Trophoblast cell (in vitro differentiated cells and primary cell): ENCODE data around the gene KCNC4.

Experiments used
- DNase-seq, 2 donors: peaks; one replicate each; pipeline ENCODE4 v3.0.0-alpha.2; 2016
- H2AFZ ChIP-seq: 2 replicates; pipeline ENCODE4 v1.6.1; 2013; ENCODE audit warnings: low read length, moderate library complexity, mild to moderate bottlenecking; ENCODE audit not compliant: insufficient read depth, poor library complexity
- H2AK5ac ChIP-seq: 2 replicates; pipeline ENCODE4 v1.6.1; 2013; ENCODE audit warnings: mild to moderate bottlenecking, low read length
- H2BK120ac ChIP-seq: 2 replicates; pipeline ENCODE4 v1.6.1; 2013; ENCODE audit warnings: low read length, mild to moderate bottlenecking, moderate library complexity; ENCODE audit not compliant: insufficient read depth, poor library complexity
- H2BK12ac ChIP-seq: 2 replicates; pipeline ENCODE4 v1.6.1; 2013; ENCODE audit warnings: mild to moderate bottlenecking, low read length, moderate library complexity
- H2BK5ac ChIP-seq: 2 replicates; pipeline ENCODE4 v1.6.1; 2013; ENCODE audit warnings: low read length, low read depth, moderate library complexity, mild to moderate bottlenecking; ENCODE audit not compliant: poor library complexity
- H3K14ac ChIP-seq: 2 replicates; pipeline ENCODE4 v1.6.1; 2013; ENCODE audit warnings: mild to moderate bottlenecking, low read length
- H3K18ac ChIP-seq: 2 replicates; pipeline ENCODE4 v1.6.1; 2013; ENCODE audit warnings: mild to moderate bottlenecking, low read length
- H3K23ac ChIP-seq: 2 replicates; pipeline ENCODE4 v1.6.1; 2013; ENCODE audit warnings: low read length
- H3K27ac ChIP-seq: 2 replicates; pipeline ENCODE4 v1.5.1; 2013; ENCODE audit warnings: low read depth, mild to moderate bottlenecking, inconsistent platforms, low read length, moderate library complexity
- H3K27me3 ChIP-seq: 2 replicates; pipeline ENCODE4 v1.6.1; 2013; ENCODE audit warnings: inconsistent platforms, mild to moderate bottlenecking, low read length, moderate library complexity; ENCODE audit not compliant: insufficient read depth
- H3K36me3 ChIP-seq, 2 experiments: 1 replicate in 1 of 2; 2 replicates in 1 of 2; pipeline ENCODE4 v1.6.1; 2013; ENCODE audit warnings: low read length in 2 of 2, mild to moderate bottlenecking in 2 of 2, moderate library complexity in 1 of 2; ENCODE audit not compliant: insufficient read depth in 2 of 2, control insufficient read depth in 1 of 2
- H3K4ac ChIP-seq: 2 replicates; pipeline ENCODE4 v1.6.1; 2013; ENCODE audit warnings: low read depth, mild to moderate bottlenecking, low read length, moderate library complexity
- H3K4me1 ChIP-seq, 2 experiments: 1 replicate in 1 of 2; 2 replicates in 1 of 2; pipeline ENCODE4 v1.6.1; 2013; ENCODE audit warnings: low read length in 2 of 2, mild to moderate bottlenecking in 2 of 2, moderate library complexity in 1 of 2; ENCODE audit not compliant: insufficient read depth in 2 of 2, control insufficient read depth in 1 of 2
- H3K4me2 ChIP-seq: 2 replicates; pipeline ENCODE4 v1.6.1; 2013; ENCODE audit warnings: inconsistent platforms, mild to moderate bottlenecking, low read length, moderate library complexity
- H3K4me3 ChIP-seq: 2 replicates; pipeline ENCODE4 v1.5.1; 2013; ENCODE audit warnings: mild to moderate bottlenecking, low read depth, low read length, inconsistent platforms
- H3K79me1 ChIP-seq: one replicate; pipeline ENCODE4 v1.6.1; 2013; ENCODE audit warnings: low read length
- H3K79me2 ChIP-seq: 2 replicates; pipeline ENCODE4 v1.6.1; 2013; ENCODE audit warnings: low read length, mild to moderate bottlenecking; ENCODE audit not compliant: control insufficient read depth, insufficient read depth, poor library complexity
- H3K9ac ChIP-seq: 2 replicates; pipeline ENCODE4 v1.6.1; 2013; ENCODE audit warnings: mild to moderate bottlenecking, low read length
- H3K9me3 ChIP-seq: 2 replicates; pipeline ENCODE4 v1.6.1; 2013; ENCODE audit warnings: low read depth, mild to moderate bottlenecking, control low read depth, inconsistent platforms, low read length; ENCODE audit not compliant: insufficient read depth
- H4K12ac ChIP-seq: 2 replicates; pipeline ENCODE4 v1.6.1; 2013; ENCODE audit warnings: low read depth, mild to moderate bottlenecking, low read length, moderate library complexity
- H4K8ac ChIP-seq: 2 replicates; pipeline ENCODE4 v1.6.1; 2013; ENCODE audit warnings: low read depth, mild to moderate bottlenecking, low read length, moderate library complexity
- H4K91ac ChIP-seq: one replicate; pipeline ENCODE4 v1.6.1; 2013; ENCODE audit warnings: low read depth, mild to moderate bottlenecking, low read length, moderate library complexity
- WGBS: extraction: QIAGEN DNeasy Blood & Tissue Kit; methylation state at CpG from one replicate; pipeline ENCODE4 v1.1.7; 2013; ENCODE audit warnings: missing lambda C conversion rate; ENCODE audit not compliant: insufficient read length, insufficient coverage; ENCODE audit errors: extremely low coverage; 5-methylcytosine and 5-hydroxymethylcytosine counted together

The KCNC4 gene

GRCh38 chr1:110196917-110197765 is 13.0 kb upstream of the KCNC4 start:
- Histone ChIP-seq H3K27ac (no peak overlapping the region), H3K79me1 (no peaks in the 10 kb centered on the region), H3K9me3 (peaks cover 3% of the 10 kb centered on the region), H3K36me3 (no peaks in the 10 kb centered on the region), H3K9ac (no peak overlapping the region), H2AFZ (no peak overlapping the region), H3K23ac (no peak overlapping the region), H2AK5ac (no peak overlapping the region), H3K4ac (no peak overlapping the region), H3K4me2 (no peak overlapping the region), H3K79me2 (no peaks in the 10 kb centered on the region), H2BK120ac (no peak overlapping the region), H3K4me3 (no peak overlapping the region), H4K91ac (no peak overlapping the region), H3K14ac (no peak overlapping the region), H4K12ac (no peak overlapping the region), H3K18ac (no peak overlapping the region), H3K27me3 (no peaks in the 10 kb centered on the region), H4K8ac (no peak overlapping the region), H2BK12ac (no peak overlapping the region), H2BK5ac (no peak overlapping the region), H3K4me1 (peaks cover 2 to 3% of the 10 kb centered on the region in 2 experiments)
- WGBS, result no CpG with 5 or more reads among the region's 12 CpGs
- peak in 1 of 2 donors; percentile 68 for DNase-seq

GRCh38 chr1:110197905-110198629 is 12.0 kb upstream of the KCNC4 start:
- H3K14ac ChIP-seq, result no peak overlapping the region
- no peaks in the 10 kb centered on the region for H3K27me3 ChIP-seq
- no peak overlapping the region for H3K4me3 ChIP-seq
- H3K79me2 ChIP-seq, result no peaks in the 10 kb centered on the region
- no peak overlapping the region for H2BK5ac ChIP-seq
- no peak overlapping the region for H4K8ac ChIP-seq
- H4K91ac ChIP-seq, result no peak overlapping the region
- no peak overlapping the region for H3K27ac ChIP-seq
- no peaks in the 10 kb centered on the region for H3K36me3 ChIP-seq
- H2BK120ac ChIP-seq, result no peak overlapping the region
- no peak overlapping the region for H3K18ac ChIP-seq
- H3K23ac ChIP-seq, result no peak overlapping the region
- H2BK12ac ChIP-seq, result no peak overlapping the region
- H2AFZ ChIP-seq, result no peak overlapping the region
- H3K9me3 ChIP-seq, result peaks cover 3% of the 10 kb centered on the region
- no CpG with 5 or more reads among the region's 23 CpGs for WGBS
- H3K4me1 ChIP-seq, result peaks cover 2 to 3% of the 10 kb centered on the region in 2 experiments
- no peak overlapping the region for H4K12ac ChIP-seq
- no peak overlapping the region for H3K4me2 ChIP-seq
- DNase-seq, result no peak
- no peak overlapping the region for H2AK5ac ChIP-seq
- no peak overlapping the region for H3K4ac ChIP-seq
- no peak overlapping the region for H3K9ac ChIP-seq
- no peaks in the 10 kb centered on the region for H3K79me1 ChIP-seq

GRCh38 chr1:110198746-110199145 is 11.4 kb upstream of the KCNC4 start:
- Histone ChIP-seq H3K9me3 (peaks cover 3% of the 10 kb centered on the region), H3K79me2 (no peaks in the 10 kb centered on the region), H3K9ac (no peak overlapping the region), H2BK12ac (no peak overlapping the region), H3K4me1 (peaks cover 2 to 3% of the 10 kb centered on the region in 2 experiments), H3K27me3 (no peaks in the 10 kb centered on the region), H3K14ac (no peak overlapping the region), H2BK5ac (no peak overlapping the region), H3K18ac (no peak overlapping the region), H4K91ac (no peak overlapping the region), H4K12ac (no peak overlapping the region), H2BK120ac (no peak overlapping the region), H4K8ac (no peak overlapping the region), H3K4me3 (no peak overlapping the region), H3K4me2 (no peak overlapping the region), H2AK5ac (no peak overlapping the region), H3K4ac (no peak overlapping the region), H2AFZ (no peak overlapping the region), H3K36me3 (no peaks in the 10 kb centered on the region), H3K79me1 (no peaks in the 10 kb centered on the region), H3K23ac (no peak overlapping the region), H3K27ac (no peak overlapping the region)
- no peak for DNase-seq
- WGBS, result no CpG with 5 or more reads among the region's 2 CpGs

GRCh38 chr1:110200190-110200589 is 9.9 kb upstream of the KCNC4 start:
- H3K79me1 ChIP-seq, result no peaks in the 10 kb centered on the region
- H3K9me3 ChIP-seq, result peaks cover 1% of the 10 kb centered on the region
- H4K91ac ChIP-seq, result no peak overlapping the region
- H4K12ac ChIP-seq, result no peak overlapping the region
- no peak overlapping the region for H3K9ac ChIP-seq
- no peak overlapping the region for H2BK120ac ChIP-seq
- H3K4me1 ChIP-seq, result peaks cover 2 to 3% of the 10 kb centered on the region in 2 experiments
- H2AFZ ChIP-seq, result no peak overlapping the region
- H3K14ac ChIP-seq, result no peak overlapping the region
- whole genome bisulfite sequencing, result no CpG with 5 or more reads among the region's 2 CpGs
- H4K8ac ChIP-seq, result no peak overlapping the region
- H3K36me3 ChIP-seq, result no peaks in the 10 kb centered on the region
- H2BK5ac ChIP-seq, result no peak overlapping the region
- no peak overlapping the region for H2AK5ac ChIP-seq
- no peak overlapping the region for H3K4me3 ChIP-seq
- no peak overlapping the region for H3K23ac ChIP-seq
- H3K27me3 ChIP-seq, result no peaks in the 10 kb centered on the region
- no peak overlapping the region for H3K27ac ChIP-seq
- H3K79me2 ChIP-seq, result no peaks in the 10 kb centered on the region
- DNase-seq, result no peak
- no peak overlapping the region for H3K18ac ChIP-seq
- H3K4ac ChIP-seq, result no peak overlapping the region
- no peak overlapping the region for H3K4me2 ChIP-seq
- no peak overlapping the region for H2BK12ac ChIP-seq
